HepG2 (cell line): ENCODE measurements around the gene TMEM61. TPM values are rescaled to one million over a fixed set of nuclear protein-coding genes. Genes with fewer than 3 reads are reported as not detected.

Source experiments
- CEBPB ChIP-seq: IDR thresholded peaks from 2 replicates; pipeline ENCODE4 v1.6.1; 2011; ENCODE audit warnings: low read depth, low read length, improper control_type of control experiment, borderline replicate concordance
- CEBPZ ChIP-seq: IDR thresholded peaks from 2 replicates; pipeline ENCODE4 v1.6.1; 2012; ENCODE audit warnings: low read length, improper control_type of control experiment
- CHD4 ChIP-seq: fragments of 200-600 bp; sonication (generic); IDR thresholded peaks from 2 replicates; pipeline ENCODE4 v1.7.0; 2017; ENCODE audit warnings: mild to moderate bottlenecking, low read length, borderline replicate concordance
- DPF2 ChIP-seq: sonication (generic); formaldehyde crosslinking; IDR thresholded peaks from 2 replicates; pipeline ENCODE4 v1.4.0; 2020; ENCODE audit warnings: mild to moderate bottlenecking, low read depth, missing genetic modification reagents, borderline replicate concordance
- ELF3 ChIP-seq: IDR thresholded peaks from 2 replicates; pipeline ENCODE4 v1.6.1; 2016; ENCODE audit warnings: missing genetic modification reagents, missing compliant biosample characterization
- EP300 ChIP-seq, 3 experiments: sonication (generic) in 1 of 3; formaldehyde crosslinking in 1 of 3; IDR thresholded peaks; 2 replicates each; pipeline versions ENCODE4 v1.5.1 to v1.6.1; 2011 to 2020; ENCODE audit warnings: low read depth in 2 of 3, low read length in 2 of 3, borderline replicate concordance in 1 of 3, improper control_type of control experiment in 1 of 3, mild to moderate bottlenecking in 1 of 3, missing genetic modification reagents in 1 of 3, moderate library complexity in 1 of 3
- FOSL2 ChIP-seq: sonication (generic); formaldehyde crosslinking; IDR thresholded peaks from 2 replicates; pipeline ENCODE4 v1.4.0; 2020; ENCODE audit warnings: missing genetic modification reagents
- GABPA ChIP-seq, 2 experiments: IDR thresholded peaks; 2 replicates each; pipeline ENCODE4 v1.6.1; 2011 to 2016; ENCODE audit warnings: low read depth in 2 of 2, low read length in 1 of 2, missing biosample characterization in 1 of 2, missing genetic modification characterization in 1 of 2
- HNRNPLL ChIP-seq: fragments of 200-400 bp; formaldehyde crosslinking; IDR thresholded peaks from 2 replicates; pipeline ENCODE4 v1.6.1; 2017; ENCODE audit warnings: mild to moderate bottlenecking, low read depth, low read length; ENCODE audit not compliant: poor library complexity, severe bottlenecking
- ISX ChIP-seq: sonication (generic); formaldehyde crosslinking; conservative IDR thresholded peaks from 2 replicates; pipeline ENCODE4 v1.5.0; 2020; ENCODE audit warnings: missing genetic modification reagents
- MLLT10 ChIP-seq: sonication (generic); formaldehyde crosslinking; IDR thresholded peaks from 2 replicates; pipeline ENCODE4 v1.4.0; 2020; ENCODE audit warnings: missing genetic modification reagents
- NFIB ChIP-seq: sonication (generic); formaldehyde crosslinking; IDR thresholded peaks from 2 replicates; pipeline ENCODE4 v1.9.0; 2021; ENCODE audit warnings: missing genetic modification reagents, mild to moderate bottlenecking, borderline replicate concordance
- PHF5A ChIP-seq: IDR thresholded peaks from one replicate; pipeline ENCODE4 v1.6.1; 2018; ENCODE audit warnings: low read depth, missing genetic modification reagents; ENCODE audit not compliant: unreplicated experiment
- SMYD3 ChIP-seq: sonication (generic); formaldehyde crosslinking; IDR thresholded peaks from 2 replicates; pipeline ENCODE4 v1.8.1; 2023; ENCODE audit warnings: mild to moderate bottlenecking, missing genetic modification reagents
- TAF15 ChIP-seq: fragments of 200-400 bp; formaldehyde crosslinking; IDR thresholded peaks from one replicate; pipeline ENCODE4 v1.6.1; 2018; ENCODE audit warnings: mild to moderate bottlenecking, low read depth, low read length; ENCODE audit not compliant: poor library complexity, severe bottlenecking
- YEATS2 ChIP-seq: sonication (generic); formaldehyde crosslinking; IDR thresholded peaks from 2 replicates; pipeline ENCODE4 v1.4.0; 2020; ENCODE audit warnings: missing genetic modification reagents, borderline replicate concordance
- ZNF276 ChIP-seq: sonication (generic); formaldehyde crosslinking; IDR thresholded peaks from 2 replicates; pipeline ENCODE4 v1.4.0; 2020; ENCODE audit warnings: mild to moderate bottlenecking, low read depth, missing genetic modification reagents
- ZNF431 ChIP-seq: sonication (generic); formaldehyde crosslinking; IDR thresholded peaks from 2 replicates; pipeline ENCODE4 v1.9.0; 2022; ENCODE audit warnings: missing genetic modification reagents, low read depth, mild to moderate bottlenecking, borderline replicate concordance
- ZNF749 ChIP-seq: sonication (generic); formaldehyde crosslinking; IDR thresholded peaks from 2 replicates; pipeline ENCODE4 v1.8.0; 2022; ENCODE audit warnings: mild to moderate bottlenecking, missing genetic modification reagents, moderate library complexity, borderline replicate concordance
- ZNF761 ChIP-seq: sonication (generic); formaldehyde crosslinking; conservative IDR thresholded peaks from 2 replicates; pipeline ENCODE4 v1.4.0; 2020; ENCODE audit warnings: mild to moderate bottlenecking, missing genetic modification reagents
- ZNF878 ChIP-seq: sonication (generic); formaldehyde crosslinking; IDR thresholded peaks from 2 replicates; pipeline ENCODE4 v1.8.1; 2023; ENCODE audit warnings: mild to moderate bottlenecking, missing genetic modification reagents, moderate library complexity
- polyA plus RNA-seq, 8 experiments: library from polyadenylated mRNA; depleted of rRNA in 3 of 8; stranded (reverse) in 7 of 8; unstranded in 1 of 8; fragments of >200 nt; fragmentation: Illumina TruSeq in 4 of 8; extraction: Trizol in 4 of 8; gene quantifications; 2 replicates each; pipeline versions ENCODE4 v1.2.1 to v1.2.3, GENCODE V29; 2011 to 2016; ENCODE audit warnings: low read depth in 4 of 8, missing spikeins in 1 of 8, mixed read lengths in 1 of 8; ENCODE audit not compliant: insufficient read depth in 1 of 8
- total RNA-seq, 5 experiments: library from RNA; depleted of rRNA; stranded (reverse); fragments of >200 nt; fragmentation: Illumina TruSeq; extraction: Trizol; gene quantifications; 2 replicates each; pipeline ENCODE4 v1.2.3, GENCODE V29; 2016; ENCODE audit warnings: low read depth in 1 of 5
- TF ChIP-seq, protein P1 (sequence below): sonication (generic); formaldehyde crosslinking; IDR thresholded peaks from 2 replicates; pipeline ENCODE4 v1.5.0; 2020; ENCODE audit warnings: missing genetic modification reagents

Gene TMEM61
- total and polyA plus RNA-seq, 2 of the 13 experiments (the other 11 are each of a cell fraction or from before 2014, with no cell fraction given), result not detected

DNA sequence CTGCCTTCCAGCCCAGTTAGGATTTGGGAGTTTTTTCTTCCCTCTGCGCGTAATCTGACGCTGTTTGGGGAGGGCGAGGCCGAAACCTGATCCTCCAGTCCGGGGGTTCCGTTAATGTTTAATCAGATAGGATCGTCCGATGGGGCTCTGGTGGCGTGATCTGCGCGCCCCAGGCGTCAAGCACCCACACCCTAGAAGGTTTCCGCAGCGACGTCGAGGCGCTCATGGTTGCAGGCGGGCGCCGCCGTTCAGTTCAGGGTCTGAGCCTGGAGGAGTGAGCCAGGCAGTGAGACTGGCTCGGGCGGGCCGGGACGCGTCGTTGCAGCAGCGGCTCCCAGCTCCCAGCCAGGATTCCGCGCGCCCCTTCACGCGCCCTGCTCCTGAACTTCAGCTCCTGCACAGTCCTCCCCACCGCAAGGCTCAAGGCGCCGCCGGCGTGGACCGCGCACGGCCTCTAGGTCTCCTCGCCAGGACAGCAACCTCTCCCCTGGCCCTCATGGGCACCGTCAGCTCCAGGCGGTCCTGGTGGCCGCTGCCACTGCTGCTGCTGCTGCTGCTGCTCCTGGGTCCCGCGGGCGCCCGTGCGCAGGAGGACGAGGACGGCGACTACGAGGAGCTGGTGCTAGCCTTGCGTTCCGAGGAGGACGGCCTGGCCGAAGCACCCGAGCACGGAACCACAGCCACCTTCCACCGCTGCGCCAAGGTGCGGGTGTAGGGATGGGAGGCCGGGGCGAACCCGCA lies 59.1 kb downstream of the TMEM61 start, which contains the start of gene PCSK9 (continued):
- TF ChIP-seq ZNF276 (CRISPR knock-in tag), result no peak; the same call in 1 of the 2 replicates
- peak; percentile 12 to 52; a peak in 2 of 4 replicates for TF ChIP-seq EP300 (IDR thresholded peaks at IDR 0.05; ENCODE audit: low read depth in 2 of 2, low read length in 2 of 2)
- 0 out of 2 replicates have a peak, but pooled peaks have one; percentile 42 for TF ChIP-seq EP300 (CRISPR knock-in tag; IDR thresholded peaks at IDR 0.05; ENCODE audit: borderline replicate concordance)
- peak; percentile 16; the same call in 1 of the 2 replicates for TF ChIP-seq FOSL2
- 0 out of 2 replicates have a peak, but pooled peaks have one; percentile 47 for TF ChIP-seq MLLT10 (CRISPR knock-in tag)
- peak; percentile 93 for TF ChIP-seq SMYD3 (CRISPR knock-in tag)
- no peak for TF ChIP-seq CHD4
- no peak for TF ChIP-seq PHF5A (CRISPR knock-in tag)
- TF ChIP-seq NFIB, result no peak
- TF ChIP-seq HNRNPLL, result peak; percentile 97
- no peak for TF ChIP-seq CEBPB
- TF ChIP-seq ZNF878 (CRISPR knock-in tag), result no peak
- peak; percentile 75; the same call in 1 of the 2 replicates for TF ChIP-seq ZNF761 (CRISPR knock-in tag)
- no peak for TF ChIP-seq GABPA (IDR thresholded peaks at IDR 0.05; ENCODE audit: low read depth, low read length)
- no peak for TF ChIP-seq GABPA (CRISPR knock-in tag; IDR thresholded peaks at IDR 0.05; ENCODE audit: low read depth)
- TF ChIP-seq ELF3 (CRISPR knock-in tag), result peak; percentile 65; the same call in 1 of the 2 replicates
- TF ChIP-seq DPF2 (CRISPR knock-in tag), result no peak
- TF ChIP-seq ISX (CRISPR knock-in tag), result 0 out of 2 replicates have a peak, but pooled peaks have one; percentile 87
- no peak for TF ChIP-seq CEBPZ
- TF ChIP-seq, protein P1, sequence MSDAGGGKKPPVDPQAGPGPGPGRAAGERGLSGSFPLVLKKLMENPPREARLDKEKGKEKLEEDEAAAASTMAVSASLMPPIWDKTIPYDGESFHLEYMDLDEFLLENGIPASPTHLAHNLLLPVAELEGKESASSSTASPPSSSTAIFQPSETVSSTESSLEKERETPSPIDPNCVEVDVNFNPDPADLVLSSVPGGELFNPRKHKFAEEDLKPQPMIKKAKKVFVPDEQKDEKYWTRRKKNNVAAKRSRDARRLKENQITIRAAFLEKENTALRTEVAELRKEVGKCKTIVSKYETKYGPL (CRISPR knock-in tag), result no peak
- peak; percentile 76; the same call in 1 of the 2 replicates for TF ChIP-seq ZNF431 (CRISPR knock-in tag)
- peak; percentile 87; the same call in 1 of the 2 replicates for TF ChIP-seq ZNF749 (CRISPR knock-in tag)
- TF ChIP-seq TAF15, result no peak
- TF ChIP-seq YEATS2, result no peak
